GM19452 (cell line): Measurements from ENCODE around the gene PDGFC.

ENCODE experiments used
- ATAC-seq: cut with Tn5 transposase; IDR thresholded peaks from one replicate; pipeline ENCODE4 v1.9.1; 2021; ENCODE audit not compliant: unreplicated experiment

PDGFC gene

DNA sequence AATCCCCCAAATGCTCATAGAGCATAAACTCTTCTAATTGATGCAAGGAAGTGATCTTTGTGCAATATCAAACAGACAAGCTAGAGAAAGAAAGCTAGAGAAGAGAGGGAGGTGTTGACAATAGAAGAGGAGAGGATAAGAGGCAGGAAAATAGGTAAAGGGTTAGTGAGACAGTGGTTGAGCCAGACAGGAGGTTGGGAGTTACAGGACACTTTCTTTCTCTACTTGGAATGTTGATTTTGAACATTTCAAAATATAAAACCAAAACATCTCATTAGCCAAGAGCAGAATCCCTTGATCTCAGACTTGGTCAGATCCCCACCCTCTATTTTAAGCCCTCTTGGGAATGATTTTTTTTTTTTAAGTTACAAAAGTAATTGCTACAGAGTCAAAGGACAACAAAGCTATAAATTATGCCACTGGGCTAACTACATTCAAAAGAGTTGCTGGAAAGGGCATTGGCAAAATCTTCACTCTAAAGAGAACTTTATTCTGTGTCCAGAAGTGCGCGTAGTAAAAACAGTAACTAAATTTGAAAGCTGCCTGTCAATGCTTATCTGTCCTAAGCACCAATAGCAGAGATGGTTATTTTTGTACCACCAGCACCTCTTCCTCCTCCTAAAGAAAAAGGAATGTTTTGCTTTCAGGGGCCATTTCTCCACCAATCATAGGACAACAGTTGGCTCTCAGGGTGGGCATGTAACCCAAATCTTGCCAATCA lies 133.8 kb downstream of the PDGFC start:
- ATAC-seq = no peak

DNA sequence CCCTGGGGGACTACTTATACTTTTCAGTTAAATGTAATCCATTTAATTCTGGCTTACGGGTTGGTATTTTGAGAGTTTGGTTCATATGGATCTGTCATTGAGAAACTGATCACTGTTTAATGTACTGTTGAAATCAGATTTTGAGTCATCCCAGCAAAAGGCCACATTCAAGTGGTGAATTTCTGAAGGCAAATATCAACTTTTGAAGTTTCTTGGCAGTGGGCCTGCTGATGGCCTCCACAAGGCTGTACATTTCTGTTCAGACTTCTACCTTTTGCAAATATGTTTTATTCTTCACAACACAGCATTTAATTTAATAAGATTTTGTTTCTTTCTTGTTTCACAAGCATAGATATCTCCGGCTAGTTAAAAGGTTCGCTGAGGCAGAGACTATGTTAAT lies 138.7 kb downstream of the PDGFC start:
- ATAC-seq = no peak

DNA sequence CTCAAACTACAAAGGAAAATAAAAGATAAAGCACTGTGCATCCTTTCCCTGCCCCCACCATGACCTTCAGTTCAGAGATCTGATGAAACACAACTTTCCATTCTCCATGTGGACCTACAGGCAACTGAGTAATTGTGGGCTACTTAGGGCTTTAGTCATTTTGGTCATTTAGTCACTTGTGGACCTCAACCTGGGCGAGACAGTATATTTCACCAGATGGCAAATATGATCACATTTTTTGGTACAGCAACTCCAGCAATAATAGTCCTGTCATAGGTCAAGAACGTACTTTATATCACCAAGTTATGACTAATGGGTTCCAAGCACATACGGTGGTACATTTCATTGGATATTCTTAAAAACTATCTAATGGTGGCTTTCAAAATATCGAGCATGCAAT lies 141.2 kb downstream of the PDGFC start:
- no peak for ATAC-seq

DNA sequence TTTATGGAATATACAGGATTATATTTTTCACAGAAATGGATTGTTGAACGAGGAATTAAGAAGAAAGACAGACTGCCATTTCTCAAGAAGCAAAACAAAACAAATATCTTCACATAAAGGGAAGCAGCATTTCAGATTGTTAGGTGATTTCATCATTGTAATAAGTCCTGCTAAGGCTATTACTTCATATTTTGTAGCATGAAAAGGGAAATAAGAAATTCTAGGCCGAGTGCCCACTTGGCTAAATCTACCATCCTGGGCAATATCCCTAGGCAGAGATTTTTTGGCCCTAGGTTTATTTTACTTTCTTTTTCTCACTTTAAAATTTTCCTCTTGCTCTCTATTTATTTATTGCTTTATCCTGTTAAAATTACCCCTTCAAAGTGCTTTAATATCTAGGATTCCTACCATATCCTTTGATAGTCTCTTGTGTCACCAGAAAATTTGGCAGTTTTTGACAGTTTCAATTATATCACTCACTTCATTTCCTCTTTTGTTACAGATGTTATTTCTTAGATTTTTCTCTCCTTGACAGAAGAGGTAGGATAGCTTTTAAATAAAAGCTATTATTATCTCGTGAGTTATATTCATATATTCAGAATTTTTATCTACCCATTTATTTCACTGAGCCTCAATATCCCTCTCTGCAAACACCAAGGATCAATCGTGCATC lies 142.3 kb downstream of the PDGFC start:
- ATAC-seq = no peak

DNA sequence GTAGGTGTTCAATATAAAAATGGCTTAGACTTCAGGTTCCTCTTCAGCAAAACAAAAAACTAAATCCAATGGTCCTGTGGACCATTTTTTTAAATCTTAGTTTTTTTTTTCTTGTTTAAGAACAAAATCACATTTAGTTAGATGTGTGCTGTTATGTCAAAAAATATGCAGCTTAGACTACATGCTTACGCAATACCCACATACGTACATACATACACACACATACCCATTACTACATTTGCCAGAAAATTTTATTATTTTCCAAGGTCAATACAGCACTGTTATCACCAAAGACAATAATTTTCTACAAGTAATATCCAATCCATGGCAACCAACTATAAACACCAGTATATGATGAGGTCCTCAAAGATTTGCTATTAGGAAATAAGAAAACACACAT lies 144.1 kb downstream of the PDGFC start:
- no peak for ATAC-seq

DNA sequence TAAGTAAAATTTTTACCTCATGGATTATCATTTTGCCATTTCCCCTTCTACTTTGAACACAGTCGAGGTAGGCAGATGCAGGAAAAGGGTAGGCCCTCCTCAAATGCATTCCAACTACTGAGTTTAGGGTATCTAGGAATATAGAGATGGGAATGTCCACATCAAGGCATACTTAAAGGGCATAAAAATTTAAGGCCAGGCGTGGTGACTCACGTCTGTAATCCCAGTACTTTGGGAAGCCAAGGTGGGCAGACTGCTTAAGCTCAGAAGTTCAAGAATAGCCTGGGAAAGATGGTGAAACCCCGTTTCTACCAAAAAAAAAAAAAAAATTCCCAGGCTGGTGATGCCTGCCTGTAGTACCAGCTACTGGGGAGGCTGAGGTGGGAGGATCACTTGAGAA lies 146.5 kb downstream of the PDGFC start:
- ATAC-seq = no peak

DNA sequence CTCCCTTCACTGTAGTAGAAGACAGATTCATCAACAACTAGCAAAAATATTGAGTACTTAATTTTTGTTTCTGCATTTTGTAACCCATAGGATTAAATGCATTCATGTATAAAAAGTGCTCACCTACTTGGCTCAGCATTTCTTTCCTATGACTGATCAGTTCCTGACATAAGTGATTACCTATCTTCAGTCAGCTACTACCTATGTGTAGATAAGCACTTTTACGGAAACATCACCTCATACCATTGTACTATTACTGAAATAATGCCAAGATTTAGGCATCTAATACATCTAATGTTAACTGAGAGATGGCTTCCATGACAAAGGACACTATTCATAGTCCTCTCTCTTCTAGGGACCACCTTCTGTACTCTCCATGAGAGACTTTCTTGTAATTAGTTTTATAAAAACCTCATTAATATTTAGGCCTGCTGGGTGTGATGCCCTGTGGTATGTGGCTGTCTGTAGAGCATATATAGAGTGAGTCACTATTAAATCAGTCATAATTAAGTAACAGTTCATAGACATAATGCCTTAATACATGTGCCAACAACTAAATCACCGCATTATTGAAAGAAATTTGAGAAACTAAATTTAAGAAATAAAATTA lies 147.0 kb downstream of the PDGFC start:
- ATAC-seq = no peak

DNA sequence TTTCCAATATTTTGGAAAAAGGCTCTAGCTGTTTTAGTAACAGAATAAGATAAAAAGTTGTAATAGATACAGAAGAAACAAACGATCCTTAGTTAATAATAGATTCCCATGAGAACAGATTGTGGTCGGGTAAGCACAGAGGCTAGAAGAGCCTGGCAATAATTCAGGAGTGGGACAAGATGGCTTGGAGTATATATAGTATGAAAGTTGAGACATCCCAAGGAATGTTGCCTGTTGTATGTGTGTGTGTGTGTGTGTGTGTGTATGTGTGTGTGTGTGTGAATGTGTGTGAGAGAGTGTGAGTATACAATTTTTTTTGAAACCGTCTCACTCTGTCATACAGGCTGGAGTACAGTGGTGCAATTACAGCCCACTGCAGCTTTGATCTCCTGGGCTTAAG lies 150.7 kb downstream of the PDGFC start:
- ATAC-seq = no peak

DNA sequence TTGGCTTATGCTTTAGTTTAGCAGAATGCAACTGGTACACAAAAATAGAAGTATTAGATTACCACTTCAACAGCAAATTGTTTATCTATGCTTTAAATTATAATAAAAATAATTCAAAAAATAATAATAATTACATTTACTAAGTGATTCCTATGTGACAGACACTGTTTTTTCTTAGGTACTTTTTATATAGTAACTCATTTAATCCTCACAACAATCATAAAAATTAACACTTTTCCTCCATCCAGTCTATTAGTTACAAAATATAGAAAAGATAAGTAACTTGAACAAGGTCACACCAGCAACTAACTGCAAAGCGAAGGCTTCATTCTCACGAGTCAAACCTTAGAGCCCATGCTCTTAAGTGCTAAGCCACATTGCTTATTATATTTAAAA lies 155.2 kb downstream of the PDGFC start:
- no peak for ATAC-seq

DNA sequence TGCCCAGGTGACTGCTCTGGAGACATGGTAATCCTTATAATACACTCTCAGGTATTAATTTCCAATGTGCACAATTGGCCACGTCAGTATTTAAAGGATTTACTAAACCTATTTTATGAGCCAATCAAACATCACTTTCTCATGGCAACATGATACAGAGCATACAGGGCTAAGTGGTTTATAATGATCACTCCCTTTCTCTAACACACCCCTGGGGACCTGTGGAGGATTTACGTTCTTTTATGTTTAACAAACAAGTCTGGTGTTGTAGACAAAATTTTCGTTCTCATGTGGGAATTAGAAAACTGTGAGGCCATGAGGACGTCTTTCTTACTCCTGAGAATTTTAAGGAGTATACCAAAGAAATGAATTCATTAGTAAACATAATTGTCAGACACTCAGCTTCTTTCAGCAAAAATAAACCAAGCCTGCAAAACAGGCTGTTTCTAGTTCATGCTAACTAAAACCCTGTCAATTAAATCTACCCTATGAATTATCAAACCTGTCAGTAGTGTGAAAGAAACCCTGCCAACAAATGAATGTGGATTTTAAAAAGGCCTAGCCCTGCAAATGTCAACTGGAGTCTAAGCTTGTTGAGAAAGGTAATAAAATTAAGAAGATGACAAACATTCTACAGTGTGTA lies 155.8 kb downstream of the PDGFC start:
- ATAC-seq = no peak

DNA sequence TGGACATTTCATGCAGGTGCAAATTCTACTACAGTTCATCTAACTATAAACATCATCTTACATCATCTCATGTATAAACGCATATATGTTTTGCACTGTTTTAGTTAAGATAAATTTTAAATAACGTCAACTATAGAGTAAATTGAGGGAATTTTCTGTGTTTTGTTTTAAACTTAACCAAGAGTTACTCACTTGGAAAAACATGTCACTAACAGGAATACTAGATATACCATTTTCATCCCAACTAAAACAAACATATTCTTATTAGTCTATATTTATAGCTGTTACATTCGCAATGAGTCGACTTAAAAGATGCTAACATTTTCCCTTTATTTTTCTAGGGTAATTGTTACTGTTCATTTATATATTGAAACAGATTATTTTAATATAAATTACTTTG lies 159.6 kb downstream of the PDGFC start:
- no peak for ATAC-seq

DNA sequence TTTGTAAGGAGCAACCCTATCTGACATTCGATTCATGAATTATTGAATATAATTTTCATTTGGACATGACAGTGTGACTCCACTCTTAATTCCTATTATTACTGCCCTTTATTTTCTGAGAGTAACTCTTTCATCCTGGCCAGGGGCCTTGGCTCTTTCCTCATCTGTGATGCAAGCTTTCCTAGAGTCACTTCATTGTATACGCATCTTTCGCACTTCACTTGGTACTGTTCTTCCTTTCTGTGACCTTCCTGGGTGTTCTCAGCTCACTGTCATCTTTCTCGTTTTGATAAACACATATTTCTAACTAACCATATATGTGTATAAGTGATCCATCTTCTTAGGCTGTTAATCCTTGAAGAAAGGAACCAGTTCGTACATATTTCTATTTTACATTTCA lies 160.3 kb downstream of the PDGFC start:
- no peak for ATAC-seq

DNA sequence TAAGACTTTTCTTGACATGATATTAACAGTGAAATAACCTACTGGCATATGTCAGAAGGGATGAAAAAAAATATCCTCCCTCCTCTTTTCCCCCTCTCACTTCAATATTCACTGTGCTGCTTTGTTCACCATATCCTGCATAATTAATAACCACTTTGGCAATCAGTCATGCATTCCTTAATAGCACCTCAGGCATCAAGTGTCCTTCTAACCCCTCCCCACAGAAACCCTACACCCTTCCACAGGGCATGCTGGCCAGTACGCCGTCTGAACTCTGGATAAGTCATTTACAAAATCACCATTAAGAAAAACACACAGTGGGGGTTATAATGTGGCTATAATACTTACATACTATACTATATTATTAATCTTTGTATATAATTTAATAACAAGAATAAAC lies 165.9 kb downstream of the PDGFC start:
- no peak for ATAC-seq

DNA sequence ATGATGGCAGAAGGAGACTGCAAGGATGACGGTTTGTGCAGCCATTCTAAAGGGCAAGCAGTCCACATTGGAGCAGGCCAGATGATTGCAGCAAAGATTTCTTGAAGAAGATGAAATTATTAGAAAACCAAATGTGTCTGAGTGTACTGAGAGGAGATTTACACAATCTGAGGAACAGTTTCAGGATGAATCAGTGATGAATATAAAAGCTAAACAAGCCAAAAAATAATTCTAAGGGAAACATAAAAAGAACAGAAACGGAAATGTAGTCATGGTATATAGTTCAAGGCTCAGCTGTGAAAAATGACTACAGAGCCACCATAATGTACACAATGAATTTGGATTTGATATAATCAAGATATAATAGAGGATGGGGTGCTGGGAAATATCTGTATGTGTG lies 168.5 kb downstream of the PDGFC start:
- no peak for ATAC-seq

DNA sequence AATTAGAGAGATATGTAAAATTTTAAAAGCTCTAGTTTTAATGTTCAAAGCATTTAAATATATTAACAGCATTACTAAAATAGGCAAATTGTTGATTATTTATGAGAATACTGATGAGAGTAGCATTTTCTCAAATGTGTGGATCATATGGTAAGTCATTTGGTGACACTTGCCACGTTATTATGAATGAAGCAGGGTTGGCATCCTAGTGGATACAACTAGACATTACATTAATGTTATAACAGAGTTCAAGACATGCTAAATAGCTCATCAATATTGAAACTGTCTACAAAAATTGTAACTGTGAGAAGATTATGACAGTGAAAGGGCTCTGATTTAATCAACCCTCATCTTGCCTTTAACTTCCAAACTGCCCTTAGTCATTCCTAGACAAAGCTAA lies 171.1 kb downstream of the PDGFC start:
- no peak for ATAC-seq

DNA sequence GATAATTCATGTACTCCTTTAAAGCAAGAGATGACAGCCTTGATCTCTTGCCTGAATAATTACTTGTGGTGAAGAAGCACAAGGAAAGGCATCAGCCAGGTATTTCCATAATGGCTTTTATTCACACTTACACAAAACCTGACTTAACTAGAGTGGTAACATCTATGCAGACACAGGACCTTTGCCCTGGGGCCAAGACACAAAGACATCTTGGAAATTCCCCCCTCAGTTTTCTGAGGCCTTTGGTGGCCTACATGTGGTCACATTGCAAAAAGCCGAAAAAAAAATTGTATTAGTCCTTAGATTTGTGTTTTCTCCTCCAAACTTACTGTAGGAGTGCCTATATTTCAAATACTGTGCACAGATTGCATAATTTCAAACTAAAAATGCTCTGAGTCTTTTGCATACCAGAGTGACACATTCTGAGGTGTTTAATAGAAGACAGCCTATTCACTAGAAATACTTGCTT lies 172.4 kb downstream of the PDGFC start:
- ATAC-seq = no peak

DNA sequence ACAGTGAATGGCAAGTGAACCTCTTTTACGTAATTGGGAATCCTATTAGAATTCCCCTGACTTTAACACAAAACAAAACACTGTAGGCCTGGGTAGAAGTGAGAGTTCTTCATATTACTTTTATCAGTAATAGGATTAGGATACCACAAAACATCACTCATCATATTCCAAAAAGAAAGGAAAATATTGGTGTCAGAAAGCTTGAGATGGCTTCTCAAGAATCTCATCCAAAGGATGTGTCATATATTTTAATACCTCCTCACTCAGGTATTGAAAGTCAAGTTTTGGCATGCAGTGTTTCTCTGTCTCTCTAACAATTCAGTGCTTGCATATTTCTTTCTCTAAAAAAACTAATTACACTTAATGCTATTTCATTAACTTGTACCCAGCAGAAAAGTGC lies 173.2 kb downstream of the PDGFC start:
- no peak for ATAC-seq

DNA sequence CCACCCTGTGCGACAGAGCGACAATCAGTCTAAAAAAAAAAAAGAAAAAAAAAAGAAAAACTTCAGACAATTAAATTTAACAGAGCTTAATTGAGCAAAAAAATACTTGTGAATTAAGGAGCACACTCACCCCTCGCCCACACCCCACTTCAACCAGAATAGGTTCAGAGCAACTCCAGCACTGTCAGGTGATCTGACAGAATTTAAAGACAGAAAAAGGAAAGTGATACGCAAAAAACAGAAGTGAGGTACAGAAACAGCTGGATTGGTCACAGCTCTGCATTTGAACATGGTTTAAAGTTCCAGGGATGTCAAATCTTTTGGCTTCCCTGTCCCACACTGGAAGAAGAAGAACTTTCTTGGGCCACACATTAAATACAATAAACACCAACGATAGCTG lies 174.4 kb downstream of the PDGFC start:
- no peak for ATAC-seq

DNA sequence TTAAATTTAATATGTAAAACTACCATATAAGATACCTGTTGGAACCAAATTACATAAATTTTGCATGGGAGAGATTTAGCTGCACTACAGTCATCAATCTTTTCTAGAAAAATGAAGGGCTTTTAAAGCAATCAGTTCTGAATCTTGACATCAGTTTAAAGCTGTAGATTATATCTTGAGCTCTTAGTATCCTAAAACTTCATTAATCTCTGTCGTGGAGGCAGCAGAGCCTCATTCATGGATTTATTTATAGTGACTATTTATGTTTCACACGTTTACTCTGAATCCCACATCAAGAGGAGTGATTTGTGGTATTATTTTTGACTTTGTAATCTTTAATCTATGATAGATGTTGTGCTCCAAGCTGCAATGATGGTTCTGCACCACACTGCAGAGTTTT lies 175.9 kb downstream of the PDGFC start:
- no peak for ATAC-seq

DNA sequence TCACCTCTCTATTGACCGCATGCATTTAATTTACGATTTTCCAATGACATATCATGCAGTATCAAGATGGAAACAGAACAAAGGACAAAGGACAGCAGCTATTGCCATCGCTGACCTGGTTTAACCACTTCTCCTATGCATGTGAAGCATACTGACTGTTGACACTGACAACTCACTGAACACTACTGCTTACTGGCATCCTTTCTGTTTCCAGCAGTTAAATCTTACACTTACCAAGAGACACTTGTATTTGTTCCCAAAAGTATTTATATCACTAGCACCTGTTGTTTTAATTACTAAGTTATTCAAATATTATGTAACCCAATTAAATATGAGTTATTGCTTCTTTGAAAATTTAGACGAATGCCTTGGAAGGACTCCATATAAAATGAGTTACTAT lies 176.7 kb downstream of the PDGFC start:
- no peak for ATAC-seq

DNA sequence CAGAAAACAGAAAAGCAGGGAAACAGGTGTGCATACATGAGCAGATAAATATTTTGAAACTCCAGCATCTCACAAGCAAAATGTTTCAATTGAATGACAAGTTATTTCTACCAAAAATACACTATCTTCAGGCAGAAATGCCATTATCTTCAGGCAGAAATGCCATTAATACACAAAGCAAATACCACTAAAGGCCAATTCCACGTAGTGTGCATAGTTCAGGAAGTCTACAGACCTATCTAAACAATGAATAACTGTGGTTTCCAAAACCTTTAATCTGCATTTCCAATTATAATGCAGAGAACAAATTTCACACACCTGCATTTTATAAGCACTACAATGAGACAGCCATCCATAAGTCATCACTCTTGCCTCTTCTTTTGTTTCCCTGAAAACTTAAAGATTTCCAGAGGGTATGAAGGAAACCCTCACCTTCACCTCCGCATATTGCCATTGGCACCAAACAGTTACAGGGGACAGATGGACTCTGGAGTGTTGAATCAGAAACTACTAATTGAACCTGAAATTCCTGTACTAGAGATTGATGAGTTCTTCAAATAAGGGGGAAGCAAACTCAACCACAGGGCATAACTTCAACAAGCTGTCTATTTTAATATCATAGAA lies 179.0 kb downstream of the PDGFC start:
- ATAC-seq = no peak

DNA sequence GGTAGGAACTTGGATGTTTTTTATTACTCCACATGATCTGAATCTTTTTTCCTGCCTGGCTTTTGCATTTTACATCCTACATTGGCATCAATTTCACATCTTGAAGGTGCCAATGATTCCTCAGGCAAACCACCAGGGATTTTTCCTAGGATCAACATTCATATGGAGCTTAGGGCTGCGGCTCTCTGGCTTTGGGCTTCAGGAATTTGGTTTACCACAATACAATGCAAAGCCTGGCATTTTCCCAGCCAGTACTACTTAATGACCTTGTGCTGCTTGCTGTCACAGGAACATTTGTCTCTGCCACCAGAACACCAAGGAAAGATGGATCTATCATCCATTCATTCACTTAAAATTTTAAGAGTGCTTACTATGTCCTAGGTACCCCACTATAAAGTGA lies 180.7 kb downstream of the PDGFC start:
- no peak for ATAC-seq
